Hepatocyte (in vitro differentiated cells): ENCODE results near the gene FAM131C. TPM values are rescaled to one million over a fixed set of nuclear protein-coding genes. Genes with fewer than 3 reads are reported as not detected.

Experiments used
- DNase-seq: peaks from one replicate; pipeline ENCODE4 v3.0.0-alpha.2; 2016; ENCODE audit warnings: low spot score
- H2AFZ ChIP-seq: fragments of 200-600 bp; sonication (generic); 2 replicates; pipeline ENCODE4 v1.6.0; 2016; ENCODE audit warnings: antibody characterized with exemption, mild to moderate bottlenecking
- H3K27ac ChIP-seq: fragments of 200-600 bp; sonication (generic); 2 replicates; pipeline ENCODE4 v1.5.1; 2016; ENCODE audit warnings: mild to moderate bottlenecking
- H3K27me3 ChIP-seq: fragments of 200-600 bp; sonication (generic); 2 replicates; pipeline ENCODE4 v1.6.1; 2016
- H3K36me3 ChIP-seq: fragments of 200-600 bp; sonication (generic); replicated peaks from 2 replicates; pipeline ENCODE4 v1.5.1; 2016; ENCODE audit warnings: low read depth; ENCODE audit not compliant: insufficient read depth
- H3K4me1 ChIP-seq: fragments of 200-600 bp; sonication (generic); 2 replicates; pipeline ENCODE4 v1.5.1; 2016; ENCODE audit warnings: mild to moderate bottlenecking, moderate library complexity; ENCODE audit not compliant: insufficient read depth
- H3K4me2 ChIP-seq: fragments of 200-600 bp; sonication (generic); 2 replicates; pipeline ENCODE4 v1.6.0; 2016
- H3K4me3 ChIP-seq: fragments of 200-600 bp; sonication (generic); 2 replicates; pipeline ENCODE4 v1.5.1; 2016; ENCODE audit warnings: mild to moderate bottlenecking
- H3K79me2 ChIP-seq: fragments of 200-600 bp; sonication (generic); 2 replicates; pipeline ENCODE4 v1.6.0; 2017; ENCODE audit warnings: mild to moderate bottlenecking
- H3K9me2 ChIP-seq: fragments of 200-600 bp; sonication (generic); replicated peaks from 2 replicates; pipeline ENCODE4 v1.6.0; 2017; ENCODE audit warnings: mild to moderate bottlenecking; ENCODE audit not compliant: insufficient read depth
- H3K9me3 ChIP-seq: fragments of 200-600 bp; sonication (generic); 2 replicates; pipeline ENCODE4 v1.5.1; 2016; ENCODE audit warnings: low read depth, mild to moderate bottlenecking
- H4K20me1 ChIP-seq: fragments of 200-600 bp; sonication (generic); 2 replicates; pipeline ENCODE4 v1.6.0; 2016; ENCODE audit warnings: mild to moderate bottlenecking; ENCODE audit not compliant: insufficient read depth, poor library complexity, severe bottlenecking
- EZH2 ChIP-seq: fragments of 200-600 bp; sonication (generic); IDR thresholded peaks from 2 replicates; pipeline ENCODE4 v1.6.1; 2016; ENCODE audit warnings: antibody characterized with exemption, mild to moderate bottlenecking, borderline replicate concordance
- EZH2phosphoT487 ChIP-seq: fragments of 200-600 bp; sonication (generic); IDR thresholded peaks from one replicate; pipeline ENCODE4 v1.6.1; 2018; ENCODE audit warnings: antibody characterized with exemption, mild to moderate bottlenecking, low read depth, moderate library complexity; ENCODE audit not compliant: unreplicated experiment, severe bottlenecking
- WGBS: methylation state at CpG from one replicate; pipeline ENCODE4 v1.1.6; 2016; ENCODE audit warnings: low lambda C conversion rate; ENCODE audit errors: missing lambda C conversion rate; 5-methylcytosine and 5-hydroxymethylcytosine counted together
- polyA plus RNA-seq: library from polyadenylated mRNA; unstranded; fragments of >200 nt; fragmentation: Nextera tagmentation; extraction: Ambion mirVana; gene quantifications from 2 replicates; pipeline ENCODE4 v1.2.1, GENCODE V29; 2016
- total RNA-seq: library from RNA; depleted of rRNA; stranded (reverse); fragments of >200 nt; gene quantifications from 2 replicates; pipeline ENCODE4 v1.2.3, GENCODE V29; 2014
- TF ChIP-seq, protein P1 (sequence below): fragments of 200-600 bp; sonication (generic); IDR thresholded peaks from 2 replicates; pipeline ENCODE4 v1.5.1; 2016; ENCODE audit warnings: antibody characterized with exemption, mild to moderate bottlenecking; ENCODE audit not compliant: poor library complexity

FAM131C gene, protein sequence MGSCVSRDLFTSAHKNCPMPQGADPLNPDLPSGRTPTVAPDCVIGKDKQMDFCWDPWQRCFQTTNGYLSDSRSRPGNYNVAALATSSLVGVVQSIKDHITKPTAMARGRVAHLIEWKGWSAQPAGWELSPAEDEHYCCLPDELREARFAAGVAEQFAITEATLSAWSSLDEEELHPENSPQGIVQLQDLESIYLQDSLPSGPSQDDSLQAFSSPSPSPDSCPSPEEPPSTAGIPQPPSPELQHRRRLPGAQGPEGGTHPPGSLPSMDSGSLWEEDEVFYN
- 3.3 and 3.5 TPM in 2 replicates for total RNA-seq
- 7.5 and 11.7 TPM in 2 replicates for polyA plus RNA-seq

DNA sequence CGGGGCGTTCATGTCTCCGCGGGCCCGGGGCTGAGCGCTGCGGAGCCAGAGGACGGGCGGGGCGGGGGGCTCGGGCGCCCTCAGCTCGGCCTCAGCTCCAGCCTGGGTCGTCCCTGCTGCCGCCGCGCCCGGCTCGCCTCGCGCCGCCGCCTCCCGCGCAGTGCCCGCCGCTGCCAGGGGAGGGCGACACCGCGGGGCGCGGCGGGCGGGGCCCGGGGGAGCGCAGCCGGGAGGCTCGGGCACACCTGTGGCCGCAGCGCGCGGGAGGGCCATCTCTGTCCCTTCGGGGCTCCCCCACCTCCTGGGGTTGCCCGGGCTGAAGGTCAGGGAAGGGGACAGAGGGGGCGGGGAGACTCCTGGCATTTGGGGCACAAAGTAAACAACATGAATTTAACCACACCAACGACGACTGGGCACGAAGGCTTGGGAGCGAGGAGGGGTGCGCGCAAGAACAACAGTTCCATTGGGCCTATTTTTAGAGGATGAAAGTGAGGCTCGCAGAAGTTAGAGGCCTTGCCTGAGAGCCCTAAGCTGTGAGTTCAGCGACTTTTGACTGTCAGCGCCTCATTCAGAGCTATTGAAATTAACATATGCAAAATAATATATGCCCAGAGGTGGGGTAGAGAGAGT, at the start of gene FAM131C:
Gene FAM131C (minus strand): TSS at position 162 of the 630 bp plus-strand sequence. CDS start 209 bp downstream, outside the sequence.
- WGBS: 4% methylated on average over 31 of the region's 54 CpGs
- Histone ChIP-seq H3K4me3 (peak within 1 kb of the TSS; percentile 45), H3K27ac (no peak within 1 kb of the TSS), H4K20me1 (no peaks in the 10 kb centered on the region), H2AFZ (peak within 1 kb of the TSS; percentile 90), H3K79me2 (no peaks in the 10 kb centered on the region), H3K4me1 (peaks cover 10% of the 10 kb centered on the region), H3K9me3 (no peaks in the 10 kb centered on the region), H3K27me3 (no peaks in the 10 kb centered on the region), H3K9me2 (no peaks in the 10 kb centered on the region), H3K36me3 (no peaks in the 10 kb centered on the region), H3K4me2 (peak within 1 kb of the TSS; percentile 98)
- DNase-seq: peak; percentile 78
- TF ChIP-seq, protein P1, sequence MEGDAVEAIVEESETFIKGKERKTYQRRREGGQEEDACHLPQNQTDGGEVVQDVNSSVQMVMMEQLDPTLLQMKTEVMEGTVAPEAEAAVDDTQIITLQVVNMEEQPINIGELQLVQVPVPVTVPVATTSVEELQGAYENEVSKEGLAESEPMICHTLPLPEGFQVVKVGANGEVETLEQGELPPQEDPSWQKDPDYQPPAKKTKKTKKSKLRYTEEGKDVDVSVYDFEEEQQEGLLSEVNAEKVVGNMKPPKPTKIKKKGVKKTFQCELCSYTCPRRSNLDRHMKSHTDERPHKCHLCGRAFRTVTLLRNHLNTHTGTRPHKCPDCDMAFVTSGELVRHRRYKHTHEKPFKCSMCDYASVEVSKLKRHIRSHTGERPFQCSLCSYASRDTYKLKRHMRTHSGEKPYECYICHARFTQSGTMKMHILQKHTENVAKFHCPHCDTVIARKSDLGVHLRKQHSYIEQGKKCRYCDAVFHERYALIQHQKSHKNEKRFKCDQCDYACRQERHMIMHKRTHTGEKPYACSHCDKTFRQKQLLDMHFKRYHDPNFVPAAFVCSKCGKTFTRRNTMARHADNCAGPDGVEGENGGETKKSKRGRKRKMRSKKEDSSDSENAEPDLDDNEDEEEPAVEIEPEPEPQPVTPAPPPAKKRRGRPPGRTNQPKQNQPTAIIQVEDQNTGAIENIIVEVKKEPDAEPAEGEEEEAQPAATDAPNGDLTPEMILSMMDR: peak; percentile 31
- TF ChIP-seq EZH2: no peak
- no peak for TF ChIP-seq EZH2phosphoT487

GRCh38 chr1:16122916-16123315, 49.5 kb upstream of the FAM131C start:
- no peaks in the 10 kb centered on the region for H3K9me2 ChIP-seq
- TF ChIP-seq, protein P1: no peak
- TF ChIP-seq EZH2 (no peak), EZH2phosphoT487 (no peak)
- 96% methylated on average over 6 of the region's 6 CpGs for WGBS
- H3K36me3 ChIP-seq: no peaks in the 10 kb centered on the region
- no peak for DNase-seq
- no peaks in the 10 kb centered on the region for H3K27me3 ChIP-seq
- H3K4me2 ChIP-seq: no peak overlapping the region
- no peak overlapping the region for H2AFZ ChIP-seq
- no peak overlapping the region for H3K4me3 ChIP-seq
- H3K27ac ChIP-seq: no peak overlapping the region
- H3K4me1 ChIP-seq: no peaks in the 10 kb centered on the region
- H4K20me1 ChIP-seq: no peaks in the 10 kb centered on the region
- H3K9me3 ChIP-seq: no peaks in the 10 kb centered on the region
- no peaks in the 10 kb centered on the region for H3K79me2 ChIP-seq

DNA sequence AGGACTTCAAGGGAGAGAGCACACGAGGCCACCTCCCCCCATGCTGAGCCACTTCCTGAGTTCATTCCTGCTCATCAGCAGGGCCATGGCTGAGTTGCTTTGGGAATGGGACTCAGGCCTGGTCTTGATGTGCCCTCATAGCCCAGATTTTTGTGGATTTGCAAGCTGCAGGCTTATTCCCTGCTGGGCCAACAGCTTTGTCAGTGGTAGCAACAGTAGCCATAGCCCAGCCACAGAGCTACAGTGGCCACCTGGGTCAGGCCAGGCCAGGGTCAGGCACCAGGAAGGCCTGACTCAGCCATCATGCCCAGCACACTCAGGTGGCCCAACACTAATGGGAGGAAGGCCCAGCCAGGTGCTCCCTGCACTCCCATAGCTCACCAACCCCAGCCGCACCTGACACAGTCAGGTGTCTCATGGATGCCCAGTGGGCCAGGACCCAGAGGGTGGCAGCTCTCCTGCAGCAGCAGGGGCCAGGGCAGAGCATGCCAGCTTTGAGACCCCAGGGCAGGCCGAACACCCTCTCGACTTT, 49.0 kb upstream of the FAM131C start:
- Histone ChIP-seq H3K9me2 (no peaks in the 10 kb centered on the region), H3K79me2 (no peaks in the 10 kb centered on the region), H3K27me3 (no peaks in the 10 kb centered on the region), H3K9me3 (no peaks in the 10 kb centered on the region), H3K27ac (no peak overlapping the region), H3K4me1 (no peaks in the 10 kb centered on the region), H3K36me3 (no peaks in the 10 kb centered on the region), H2AFZ (no peak overlapping the region), H3K4me2 (no peak overlapping the region), H4K20me1 (no peaks in the 10 kb centered on the region), H3K4me3 (no peak overlapping the region)
- DNase-seq: no peak
- 83% methylated on average over 4 of the region's 4 CpGs for WGBS
- no peak for TF ChIP-seq EZH2phosphoT487
- no peak for TF ChIP-seq EZH2
- TF ChIP-seq, protein P1: no peak
